Measurements from ENCODE around the gene C12orf60.

Gene C12orf60

GRCh38 chr12:14839262-14839661, 35.8 kb downstream of the C12orf60 start:
- no peak for DNase-seq

GRCh38 chr12:14840616-14841015, 37.1 kb downstream of the C12orf60 start:
- DNase-seq: no peak

GRCh38 chr12:14841761-14842160, 38.3 kb downstream of the C12orf60 start:
- DNase-seq: no peak

- no peak for DNase-seq
Observed at GRCh38 chr12:14842315-14842714, 38.8 kb downstream of the C12orf60 start.

GRCh38 chr12:14843425-14843887, 40.0 kb downstream of the C12orf60 start, which contains the start of gene ART4:
TSS of gene ART4 (minus strand) at chr12:14843526. CDS start at chr12:14843113, 413 bp downstream.
- DNase-seq: no peak

GRCh38 chr12:14844401-14844800, 40.9 kb downstream of the C12orf60 start:
- DNase-seq: no peak

GRCh38 chr12:14845350-14845750, 41.9 kb downstream of the C12orf60 start:
- DNase-seq: peak; percentile 22

- no peak for DNase-seq
Observed at GRCh38 chr12:14846042-14846587, 42.6 kb downstream of the C12orf60 start.

- DNase-seq: no peak
Observed at GRCh38 chr12:14846876-14847580, 43.6 kb downstream of the C12orf60 start.

GRCh38 chr12:14849661-14850060, 46.2 kb downstream of the C12orf60 start:
- DNase-seq: no peak

- DNase-seq: no peak
Observed at GRCh38 chr12:14850929-14851663, 47.6 kb downstream of the C12orf60 start.

GRCh38 chr12:14852880-14853279, 49.4 kb downstream of the C12orf60 start:
- DNase-seq: no peak

- DNase-seq: no peak
Observed at GRCh38 chr12:14853961-14854360, 50.5 kb downstream of the C12orf60 start.

GRCh38 chr12:14854586-14855183, 51.2 kb downstream of the C12orf60 start:
- DNase-seq: no peak

GRCh38 chr12:14858513-14858912, 55.0 kb downstream of the C12orf60 start:
- DNase-seq: no peak

GRCh38 chr12:14860490-14860889, 57.0 kb downstream of the C12orf60 start:
- DNase-seq: no peak

GRCh38 chr12:14868916-14869506, 65.5 kb downstream of the C12orf60 start:
- DNase-seq: no peak

- no peak for DNase-seq
Observed at GRCh38 chr12:14871247-14871646, 67.8 kb downstream of the C12orf60 start.

GRCh38 chr12:14871886-14872285, 68.4 kb downstream of the C12orf60 start:
- no peak for DNase-seq

GRCh38 chr12:14873440-14874185, 70.1 kb downstream of the C12orf60 start:
- DNase-seq: no peak

Measured in CD4-positive, alpha-beta T cell treated with Interferon gamma for 1 hour (primary cell).